WI38 (cell line): ENCODE data around the gene DCAF8L2.

ENCODE experiments used
- H3K4me3 ChIP-seq: 2 replicates; pipeline ENCODE4 v1.5.1; 2011; ENCODE audit warnings: low read depth, mild to moderate bottlenecking, control low read depth, low read length
- TF ChIP-seq, protein P1 (sequence below): IDR thresholded peaks from 2 replicates; pipeline ENCODE4 v1.5.1; 2012; ENCODE audit warnings: low read depth, mild to moderate bottlenecking, control low read depth, low read length

Gene DCAF8L2

DNA sequence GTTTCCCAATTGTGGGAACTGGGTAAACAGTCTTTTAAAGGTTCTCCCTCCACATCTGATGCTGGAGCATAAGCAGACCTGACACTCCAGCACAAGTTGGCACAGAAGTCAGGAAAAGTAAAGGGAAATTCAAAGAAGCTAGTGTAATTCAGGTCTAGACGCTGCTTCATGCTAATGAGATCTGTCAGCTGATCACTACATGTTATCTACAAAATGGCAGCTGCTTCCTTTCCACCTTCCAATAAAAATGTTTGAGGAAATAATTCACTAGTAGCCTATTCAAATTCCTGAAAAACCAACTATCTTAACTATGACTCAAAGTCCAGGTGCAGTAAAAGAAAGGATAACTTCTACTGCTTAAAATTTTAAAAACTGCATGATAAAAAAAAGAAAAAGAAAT lies 29.3 kb downstream of the DCAF8L2 start:
- TF ChIP-seq, protein P1, sequence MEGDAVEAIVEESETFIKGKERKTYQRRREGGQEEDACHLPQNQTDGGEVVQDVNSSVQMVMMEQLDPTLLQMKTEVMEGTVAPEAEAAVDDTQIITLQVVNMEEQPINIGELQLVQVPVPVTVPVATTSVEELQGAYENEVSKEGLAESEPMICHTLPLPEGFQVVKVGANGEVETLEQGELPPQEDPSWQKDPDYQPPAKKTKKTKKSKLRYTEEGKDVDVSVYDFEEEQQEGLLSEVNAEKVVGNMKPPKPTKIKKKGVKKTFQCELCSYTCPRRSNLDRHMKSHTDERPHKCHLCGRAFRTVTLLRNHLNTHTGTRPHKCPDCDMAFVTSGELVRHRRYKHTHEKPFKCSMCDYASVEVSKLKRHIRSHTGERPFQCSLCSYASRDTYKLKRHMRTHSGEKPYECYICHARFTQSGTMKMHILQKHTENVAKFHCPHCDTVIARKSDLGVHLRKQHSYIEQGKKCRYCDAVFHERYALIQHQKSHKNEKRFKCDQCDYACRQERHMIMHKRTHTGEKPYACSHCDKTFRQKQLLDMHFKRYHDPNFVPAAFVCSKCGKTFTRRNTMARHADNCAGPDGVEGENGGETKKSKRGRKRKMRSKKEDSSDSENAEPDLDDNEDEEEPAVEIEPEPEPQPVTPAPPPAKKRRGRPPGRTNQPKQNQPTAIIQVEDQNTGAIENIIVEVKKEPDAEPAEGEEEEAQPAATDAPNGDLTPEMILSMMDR: no peak
- no peak overlapping the region for H3K4me3 ChIP-seq

DNA sequence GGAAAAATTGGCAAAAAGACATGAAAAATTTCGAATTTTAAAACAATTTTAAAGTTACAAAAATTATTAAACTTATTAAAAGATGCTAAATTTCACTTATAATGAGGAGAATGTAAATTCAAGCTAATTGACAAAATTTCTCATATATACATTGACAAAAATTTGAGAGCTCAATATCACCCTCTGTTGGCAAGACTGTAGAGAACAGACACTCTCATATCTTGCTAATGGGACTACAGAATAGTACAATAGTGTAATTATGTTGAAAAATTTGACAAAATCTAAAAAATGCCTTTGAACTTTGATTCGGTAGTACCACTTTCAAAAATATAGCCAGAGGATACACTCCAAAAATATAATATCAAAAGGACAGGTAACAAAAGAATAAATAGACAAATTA lies 29.8 kb downstream of the DCAF8L2 start:
- no peak overlapping the region for H3K4me3 ChIP-seq
- TF ChIP-seq, protein P1: no peak

DNA sequence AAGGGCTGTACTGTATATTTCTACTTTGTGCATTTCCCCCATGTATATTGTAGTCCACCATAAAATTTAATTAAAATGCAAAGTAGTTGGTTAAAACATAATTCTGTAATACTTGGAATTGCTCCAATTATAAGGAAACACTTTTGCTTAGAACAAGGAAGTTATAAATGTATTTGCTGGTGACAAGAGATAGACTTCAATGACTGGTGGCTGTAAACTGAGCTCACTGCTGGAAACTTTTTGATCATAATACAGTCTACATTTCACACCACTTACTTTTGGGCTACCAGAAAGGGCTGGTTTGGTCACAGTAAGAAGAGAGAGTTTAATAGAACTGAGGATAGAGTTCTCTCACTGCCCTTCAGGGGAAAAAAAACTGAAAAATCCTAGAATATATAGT lies 32.7 kb downstream of the DCAF8L2 start:
- H3K4me3 ChIP-seq: no peak overlapping the region
- TF ChIP-seq, protein P1: no peak

DNA sequence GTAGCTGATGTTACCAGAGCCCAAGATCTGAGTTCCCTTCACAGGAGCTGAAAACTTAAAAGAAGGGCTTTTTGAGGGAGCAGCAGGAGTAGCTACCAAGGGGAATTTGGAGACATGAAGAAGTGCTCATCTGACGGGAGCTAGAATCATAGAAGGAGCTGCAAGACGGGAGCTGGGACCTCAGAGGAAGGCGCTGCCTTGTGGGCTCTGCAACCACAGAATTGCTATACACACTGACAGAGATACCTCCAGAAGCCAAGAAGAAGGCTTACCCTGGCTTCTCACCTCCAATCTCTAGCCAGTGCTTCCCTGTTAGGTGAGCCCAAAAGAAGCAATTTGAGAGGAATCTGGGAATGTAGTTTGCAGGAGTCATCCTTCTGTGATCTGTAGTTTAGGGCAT lies 35.9 kb downstream of the DCAF8L2 start:
- H3K4me3 ChIP-seq: no peak overlapping the region

DNA sequence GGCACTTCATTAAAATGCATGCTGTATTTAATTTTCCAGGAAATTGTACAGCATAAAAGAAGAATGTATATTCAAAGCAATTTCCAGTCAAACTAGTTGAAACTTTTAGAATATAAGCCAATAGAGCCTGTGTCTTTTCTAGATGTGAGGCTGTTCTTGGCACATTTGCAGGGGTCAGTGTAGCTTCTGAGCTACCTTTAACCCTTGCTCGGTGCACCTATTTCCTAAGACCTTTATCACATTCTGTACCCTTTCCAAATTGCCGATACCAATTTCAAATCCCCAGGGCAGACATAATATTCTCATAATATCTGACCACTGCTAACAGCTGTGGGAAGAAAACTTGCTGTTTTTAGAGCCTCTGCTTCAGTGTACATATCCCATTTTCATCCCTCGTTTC lies 43.2 kb downstream of the DCAF8L2 start:
- no peak overlapping the region for H3K4me3 ChIP-seq
- TF ChIP-seq, protein P1: no peak

More for the DNA sequence above, 35.9 kb downstream of the DCAF8L2 start:
- TF ChIP-seq, protein P1: no peak

DNA sequence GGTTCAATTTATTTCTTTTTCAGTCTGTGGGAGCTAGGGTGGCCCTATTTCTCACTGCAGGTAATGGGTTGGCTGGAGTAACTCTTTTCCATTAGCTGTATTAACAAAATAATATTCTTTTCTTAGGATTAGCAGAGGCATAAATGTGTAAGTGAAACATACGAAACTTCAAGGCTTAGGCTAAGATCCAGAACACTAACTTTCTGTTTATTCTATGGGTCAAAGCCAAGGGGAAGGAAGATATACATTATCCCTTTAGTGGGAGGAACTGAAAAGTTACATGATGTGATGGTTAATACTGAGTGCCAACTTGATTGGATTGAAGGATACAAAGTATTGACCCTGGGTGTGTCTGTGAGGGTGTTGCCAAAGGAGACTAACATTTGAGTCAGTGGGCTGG lies 66.4 kb downstream of the DCAF8L2 start:
- no peak overlapping the region for H3K4me3 ChIP-seq
- TF ChIP-seq, protein P1: no peak

DNA sequence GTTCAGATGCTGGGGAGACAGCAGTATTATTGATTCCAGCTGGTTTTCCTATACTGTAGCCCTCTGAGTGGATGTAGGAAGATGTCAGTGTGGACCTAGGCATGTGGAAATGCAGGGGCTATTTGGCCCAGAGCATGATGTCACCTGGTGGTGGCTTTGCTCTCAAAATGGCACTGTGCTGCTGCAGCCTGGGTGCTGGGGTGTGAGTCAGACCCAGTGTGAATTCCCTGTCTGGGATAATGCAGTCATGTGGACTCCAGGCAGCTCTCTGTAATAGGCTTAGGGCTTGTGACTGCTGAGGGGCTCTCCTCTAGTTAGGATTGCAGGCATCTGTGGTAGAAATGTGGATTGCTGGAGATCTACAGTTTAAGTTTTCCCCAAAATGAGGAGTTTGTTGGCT lies 70.7 kb downstream of the DCAF8L2 start:
- TF ChIP-seq, protein P1: no peak

More for the DNA sequence above, 70.7 kb downstream of the DCAF8L2 start:
- no peak overlapping the region for H3K4me3 ChIP-seq
